GM18520 (cell line): ENCODE results near the gene MRPS22.
A peak's percentile ranks its signal among the peaks of the same experiment; 100 is the strongest.
"Not testable (repeated sequence)": the region's sequence is repeated elsewhere in the genome, so short reads cannot be mapped to it uniquely, and the experiment has no call there.

Experiments used
- ATAC-seq: cut with Tn5 transposase; IDR thresholded peaks from one replicate; pipeline ENCODE4 v1.9.1; 2021; ENCODE audit not compliant: unreplicated experiment

MRPS22 gene

GRCh38 chr3:139389552-139390368 lies 45.9 kb downstream of the MRPS22 start, which contains the start of gene COPB2:
COPB2 (minus strand) TSS chr3:139389647; CDS start chr3:139389550, 97 bp downstream.
- peak; percentile 96 for ATAC-seq

GRCh38 chr3:139394116-139394515 lies 50.3 kb downstream of the MRPS22 start:
- ATAC-seq, result no peak

- ATAC-seq, result no peak
These were observed 52.9 kb downstream of the MRPS22 start for GRCh38 chr3:139396707-139397106.

- not testable (repeated sequence) for ATAC-seq
These were observed 57.3 kb downstream of the MRPS22 start for GRCh38 chr3:139401155-139401554.
